ENCODE data around the gene LMBR1.

DNA sequence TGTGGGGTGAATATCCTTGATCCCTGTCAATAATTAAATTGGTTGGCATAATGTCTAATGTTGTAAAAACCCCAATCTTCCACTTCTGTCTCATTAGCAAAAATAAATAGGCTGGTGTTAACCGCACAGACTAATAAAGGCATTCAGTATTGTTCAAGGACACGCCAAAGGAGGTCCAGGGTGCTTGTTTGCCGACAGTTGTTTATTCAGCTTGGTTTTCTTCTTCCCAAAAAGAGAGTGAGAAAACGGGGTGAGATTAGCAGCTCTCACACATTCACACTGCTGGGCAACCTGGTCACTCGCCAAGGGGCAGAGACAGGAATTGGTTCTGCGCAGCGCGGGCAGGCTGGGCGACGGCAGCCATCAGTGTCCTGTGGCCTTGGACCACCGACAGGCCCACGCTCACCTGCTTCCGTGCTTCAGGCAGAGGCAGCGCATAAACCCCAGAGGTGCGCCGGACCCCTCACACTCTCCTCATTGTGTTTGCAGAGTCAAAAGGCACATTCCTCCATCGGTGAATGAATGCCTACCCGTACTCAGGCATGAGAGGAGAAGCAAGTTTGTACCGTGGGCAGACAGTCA lies 26.2 kb upstream of the LMBR1 start:
- TF ChIP-seq, protein P1, sequence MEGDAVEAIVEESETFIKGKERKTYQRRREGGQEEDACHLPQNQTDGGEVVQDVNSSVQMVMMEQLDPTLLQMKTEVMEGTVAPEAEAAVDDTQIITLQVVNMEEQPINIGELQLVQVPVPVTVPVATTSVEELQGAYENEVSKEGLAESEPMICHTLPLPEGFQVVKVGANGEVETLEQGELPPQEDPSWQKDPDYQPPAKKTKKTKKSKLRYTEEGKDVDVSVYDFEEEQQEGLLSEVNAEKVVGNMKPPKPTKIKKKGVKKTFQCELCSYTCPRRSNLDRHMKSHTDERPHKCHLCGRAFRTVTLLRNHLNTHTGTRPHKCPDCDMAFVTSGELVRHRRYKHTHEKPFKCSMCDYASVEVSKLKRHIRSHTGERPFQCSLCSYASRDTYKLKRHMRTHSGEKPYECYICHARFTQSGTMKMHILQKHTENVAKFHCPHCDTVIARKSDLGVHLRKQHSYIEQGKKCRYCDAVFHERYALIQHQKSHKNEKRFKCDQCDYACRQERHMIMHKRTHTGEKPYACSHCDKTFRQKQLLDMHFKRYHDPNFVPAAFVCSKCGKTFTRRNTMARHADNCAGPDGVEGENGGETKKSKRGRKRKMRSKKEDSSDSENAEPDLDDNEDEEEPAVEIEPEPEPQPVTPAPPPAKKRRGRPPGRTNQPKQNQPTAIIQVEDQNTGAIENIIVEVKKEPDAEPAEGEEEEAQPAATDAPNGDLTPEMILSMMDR (IDR thresholded peaks at IDR 0.05): no peak
- no peak for TF ChIP-seq POLR2A (IDR thresholded peaks at IDR 0.05)
